NCI-H748 treated with DMSO at 0.1 percent for 48 hours (cell line): ENCODE results near the gene CPS1.

ENCODE experiments used
- DNase-seq: peaks from one replicate; lab custom pipeline; 2025; lab: John Stamatoyannopoulos, UW

CPS1 gene

GRCh38 chr2:210686401-210686800, 130.0 kb downstream of the CPS1 start:
- no peak for DNase-seq

- no peak for DNase-seq
These were observed 131.5 kb downstream of the CPS1 start for GRCh38 chr2:210687786-210688470.

- no peak for DNase-seq
These were observed 151.5 kb downstream of the CPS1 start for GRCh38 chr2:210707900-210708299.

- no peak for DNase-seq
These were observed 156.7 kb downstream of the CPS1 start for GRCh38 chr2:210713122-210713521.

- DNase-seq, result no peak
These were observed 159.2 kb downstream of the CPS1 start for GRCh38 chr2:210715560-210716082.

- DNase-seq, result no peak
These were observed 162.1 kb downstream of the CPS1 start for GRCh38 chr2:210718503-210718902.

GRCh38 chr2:210722092-210722491, 165.7 kb downstream of the CPS1 start:
- no peak for DNase-seq

- no peak for DNase-seq
These were observed 171.2 kb downstream of the CPS1 start for GRCh38 chr2:210727549-210727948.
